HG03097 (cell line): ENCODE results near the gene C19orf44.

ENCODE experiments used
- ATAC-seq: cut with Tn5 transposase; IDR thresholded peaks from one replicate; pipeline ENCODE4 v1.9.1; 2021; ENCODE audit not compliant: unreplicated experiment, low FRiP score

C19orf44 gene

DNA sequence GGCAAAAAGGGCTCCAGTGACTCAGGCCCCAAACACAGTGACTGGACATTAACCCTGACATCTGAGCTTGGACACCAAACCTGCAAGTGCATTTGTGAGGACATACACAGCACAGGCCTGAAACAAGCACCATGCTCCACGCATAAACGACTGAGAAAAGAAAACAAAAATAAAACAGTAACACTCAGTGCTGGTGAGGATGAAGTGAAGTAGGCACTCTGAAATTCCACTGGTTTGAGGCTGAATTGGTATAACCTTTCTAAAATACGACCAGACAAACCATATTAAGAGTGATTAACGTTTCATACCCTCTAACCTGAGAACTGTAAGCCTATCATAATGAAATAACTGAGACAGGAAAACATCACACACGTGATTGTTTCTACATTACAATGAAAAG, 70.5 kb downstream of the C19orf44 start:
- no peak for ATAC-seq

DNA sequence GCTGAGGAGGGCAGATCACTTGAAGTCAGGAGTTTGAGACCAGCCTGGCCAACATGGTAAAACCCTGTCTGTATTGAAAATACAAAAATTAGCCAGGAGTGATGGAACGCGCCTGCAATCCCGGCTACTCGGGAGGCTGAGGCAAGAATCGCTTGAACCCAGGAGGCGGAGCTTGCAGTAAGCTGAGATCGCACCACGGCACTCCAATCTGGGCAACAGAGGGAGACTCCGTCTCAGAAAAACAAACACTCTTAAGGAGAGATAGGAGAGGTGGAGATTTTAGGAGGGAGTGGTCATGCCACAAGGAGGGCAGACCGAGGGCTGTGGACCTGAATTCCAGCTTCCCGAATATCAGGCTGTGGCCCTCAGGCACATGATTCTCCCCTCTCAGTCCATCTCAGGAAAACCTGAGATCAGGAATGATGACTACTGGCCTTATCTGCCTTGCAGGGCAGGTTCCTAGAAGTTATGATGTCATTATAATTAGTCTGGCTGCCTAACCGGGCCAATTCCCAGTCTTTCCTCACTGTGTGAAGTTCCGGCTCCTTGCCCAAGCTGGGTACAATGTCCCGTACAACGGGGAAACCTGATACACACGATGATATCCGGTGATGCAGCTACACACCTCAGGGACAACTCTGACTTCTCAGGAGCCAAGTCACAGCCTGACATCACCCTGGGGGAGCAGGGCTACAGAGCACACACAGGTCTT, 73.6 kb downstream of the C19orf44 start:
- no peak for ATAC-seq
